Activated CD4-positive, alpha-beta T cell treated with anti-CD3 and anti-CD28 coated beads, Interleukin-2, amount 10 ng/mL, durations not matched to agents 7 days and 5 days (primary cell): ENCODE results near the gene FHIT. TPM values are rescaled to one million over a fixed set of nuclear protein-coding genes. Genes with fewer than 3 reads are reported as not detected.

ENCODE experiments used
- CTCF ChIA-PET: fragments of 350-600 bp; sonication (Branson Sonifier 250); formaldehyde crosslinking; loops from one replicate; lab custom pipeline; 2021; ENCODE audit warnings: antibody characterized with exemption; lab: Charles Lee
- POLR2A ChIA-PET: fragments of 350-600 bp; sonication (Branson Sonifier 250); formaldehyde crosslinking; loops from one replicate; lab custom pipeline; 2021; ENCODE audit warnings: antibody characterized with exemption; lab: Charles Lee
- DNase-seq: peaks from one replicate; pipeline ENCODE4 v3.0.0-alpha.2; 2020
- H3K27ac Mint-ChIP-seq: one replicate; pipeline ENCODE4 v1.8.0; 2021; ENCODE audit warnings: mild to moderate bottlenecking, moderate library complexity, mixed read lengths
- H3K27me3 Mint-ChIP-seq: one replicate; pipeline ENCODE4 v1.8.0; 2021; ENCODE audit warnings: mixed read lengths
- H3K36me3 Mint-ChIP-seq: one replicate; pipeline ENCODE4 v1.8.0; 2021; ENCODE audit warnings: low read depth, mixed read lengths
- H3K4me1 Mint-ChIP-seq: one replicate; pipeline ENCODE4 v1.8.0; 2021; ENCODE audit warnings: mixed read lengths
- H3K4me3 Mint-ChIP-seq: one replicate; pipeline ENCODE4 v1.8.0; 2021; ENCODE audit warnings: mild to moderate bottlenecking, moderate library complexity, mixed read lengths
- H3K9me3 Mint-ChIP-seq: one replicate; pipeline ENCODE4 v1.8.0; 2021; ENCODE audit warnings: mixed read lengths
- total RNA-seq, 2 experiments: library from RNA; stranded (reverse); gene quantifications; one replicate each; pipeline ENCODE4 v1.2.3, GENCODE V29; 2021

The FHIT gene
- total RNA-seq, 2 experiments from 2014 or later, result 39.4 to 41.2 TPM

- no peak overlapping the region for H3K27ac Mint-ChIP-seq
- H3K4me1 Mint-ChIP-seq, result no peaks in the 10 kb centered on the region
- H3K4me3 Mint-ChIP-seq, result no peak overlapping the region
- DNase-seq, result no peak
- ChIA-PET CTCF (interaction anchor here (0.8 kb wide), 1 partner anchor 8 kb away, joined by 3 read pairs; no protein-coding TSS in a partner anchor), POLR2A (no interaction called here)
- H3K9me3 Mint-ChIP-seq, result no peaks in the 10 kb centered on the region
- H3K27me3 Mint-ChIP-seq, result no peaks in the 10 kb centered on the region
- no peaks in the 10 kb centered on the region for H3K36me3 Mint-ChIP-seq
Measured at GRCh38 chr3:60250206-60250605, 1001.0 kb downstream of the FHIT start.

- Mint-ChIP-seq H3K4me1 (no peaks in the 10 kb centered on the region), H3K4me3 (no peak overlapping the region), H3K36me3 (no peaks in the 10 kb centered on the region), H3K27me3 (peaks cover 3% of the 10 kb centered on the region), H3K9me3 (no peaks in the 10 kb centered on the region), H3K27ac (no peak overlapping the region)
- DNase-seq, result no peak
- ChIA-PET CTCF (interaction anchor here (1.0 kb wide), 1 partner anchor 32 kb away, joined by 3 read pairs; no protein-coding TSS in a partner anchor), POLR2A (no interaction called here)
Measured at GRCh38 chr3:60246361-60246760, 1004.9 kb downstream of the FHIT start.

- ChIA-PET POLR2A (no interaction called here), CTCF (interaction anchor here (1.4 kb wide), 1 partner anchor 20 kb away, joined by 3 read pairs; no protein-coding TSS in a partner anchor)
- Mint-ChIP-seq H3K4me3 (no peak overlapping the region), H3K4me1 (no peaks in the 10 kb centered on the region), H3K9me3 (peaks cover 2% of the 10 kb centered on the region), H3K27ac (no peak overlapping the region), H3K27me3 (peaks cover 3% of the 10 kb centered on the region), H3K36me3 (no peaks in the 10 kb centered on the region)
- DNase-seq, result no peak
Measured at GRCh38 chr3:60243456-60243855, 1007.8 kb downstream of the FHIT start.

GRCh38 chr3:60240492-60240891, 1010.8 kb downstream of the FHIT start:
- H3K9me3 Mint-ChIP-seq, result peaks cover 5% of the 10 kb centered on the region
- H3K4me3 Mint-ChIP-seq, result no peak overlapping the region
- H3K27me3 Mint-ChIP-seq, result peaks cover 3% of the 10 kb centered on the region
- ChIA-PET CTCF (no interaction called here), POLR2A (no interaction called here)
- no peaks in the 10 kb centered on the region for H3K4me1 Mint-ChIP-seq
- DNase-seq, result no peak
- no peaks in the 10 kb centered on the region for H3K36me3 Mint-ChIP-seq
- H3K27ac Mint-ChIP-seq, result no peak overlapping the region

- Mint-ChIP-seq H3K27me3 (peaks cover 3% of the 10 kb centered on the region), H3K4me1 (no peaks in the 10 kb centered on the region), H3K27ac (no peak overlapping the region), H3K36me3 (no peaks in the 10 kb centered on the region), H3K9me3 (peaks cover 13% of the 10 kb centered on the region), H3K4me3 (no peak overlapping the region)
- no peak for DNase-seq
- ChIA-PET POLR2A (no interaction called here), CTCF (interaction anchor here (1.1 kb wide), 1 partner anchor 81 kb away, joined by 3 read pairs; no protein-coding TSS in a partner anchor)
Measured at GRCh38 chr3:60238550-60238949, 1012.7 kb downstream of the FHIT start.

- POLR2A ChIA-PET, result no interaction called here
- no peaks in the 10 kb centered on the region for H3K4me1 Mint-ChIP-seq
- H3K4me3 Mint-ChIP-seq, result no peak overlapping the region
- H3K27me3 Mint-ChIP-seq, result no peaks in the 10 kb centered on the region
- H3K36me3 Mint-ChIP-seq, result no peaks in the 10 kb centered on the region
- no peak for DNase-seq
- no peak overlapping the region for H3K27ac Mint-ChIP-seq
- H3K9me3 Mint-ChIP-seq, result peaks cover 9% of the 10 kb centered on the region
- CTCF ChIA-PET, result no interaction called here
Measured at GRCh38 chr3:60229502-60229901, 1021.8 kb downstream of the FHIT start.

- no peak overlapping the region for H3K4me3 Mint-ChIP-seq
- CTCF ChIA-PET, result no interaction called here
Measured at GRCh38 chr3:60228823-60229222, 1022.4 kb downstream of the FHIT start.

GRCh38 chr3:60226912-60227311, 1024.3 kb downstream of the FHIT start:
- H3K27me3 Mint-ChIP-seq, result no peaks in the 10 kb centered on the region
- H3K27ac Mint-ChIP-seq, result no peak overlapping the region
- DNase-seq, result no peak
- H3K4me1 Mint-ChIP-seq, result no peaks in the 10 kb centered on the region
- H3K9me3 Mint-ChIP-seq, result no peaks in the 10 kb centered on the region
- H3K36me3 Mint-ChIP-seq, result no peaks in the 10 kb centered on the region
- no peak overlapping the region for H3K4me3 Mint-ChIP-seq
- POLR2A ChIA-PET, result interaction anchor here (0.6 kb wide), 1 partner anchor 29 kb away, joined by 3 read pairs; no protein-coding TSS in a partner anchor
- CTCF ChIA-PET, result no interaction called here

More at GRCh38 chr3:60228823-60229222, 1022.4 kb downstream of the FHIT start:
- Mint-ChIP-seq H3K27me3 (no peaks in the 10 kb centered on the region), H3K36me3 (no peaks in the 10 kb centered on the region), H3K4me1 (no peaks in the 10 kb centered on the region), H3K9me3 (peaks cover 8% of the 10 kb centered on the region), H3K27ac (no peak overlapping the region)
- POLR2A ChIA-PET, result no interaction called here
- no peak for DNase-seq

GRCh38 chr3:60225848-60226247, 1025.4 kb downstream of the FHIT start:
- H3K27ac Mint-ChIP-seq, result no peak overlapping the region
- ChIA-PET CTCF (no interaction called here), POLR2A (no interaction called here)
- no peaks in the 10 kb centered on the region for H3K36me3 Mint-ChIP-seq
- H3K27me3 Mint-ChIP-seq, result no peaks in the 10 kb centered on the region
- H3K4me3 Mint-ChIP-seq, result no peak overlapping the region
- no peak for DNase-seq
- no peaks in the 10 kb centered on the region for H3K4me1 Mint-ChIP-seq
- H3K9me3 Mint-ChIP-seq, result no peaks in the 10 kb centered on the region

- CTCF ChIA-PET, result interaction anchor here (0.6 to 1.4 kb wide), 2 partner anchors 17 to 87 kb away, joined by 3 to 4 read pairs; no protein-coding TSS in a partner anchor
- H3K36me3 Mint-ChIP-seq, result no peaks in the 10 kb centered on the region
- POLR2A ChIA-PET, result no interaction called here
Measured at GRCh38 chr3:60220768-60221167, 1030.5 kb downstream of the FHIT start.

GRCh38 chr3:60219501-60219900, 1031.8 kb downstream of the FHIT start:
- CTCF ChIA-PET, result no interaction called here
- peaks cover 2% of the 10 kb centered on the region for H3K9me3 Mint-ChIP-seq
- no peaks in the 10 kb centered on the region for H3K36me3 Mint-ChIP-seq
- DNase-seq, result no peak
- no peak overlapping the region for H3K4me3 Mint-ChIP-seq
- no peaks in the 10 kb centered on the region for H3K4me1 Mint-ChIP-seq
- POLR2A ChIA-PET, result no interaction called here
- no peaks in the 10 kb centered on the region for H3K27me3 Mint-ChIP-seq
- H3K27ac Mint-ChIP-seq, result no peak overlapping the region

More at GRCh38 chr3:60220768-60221167, 1030.5 kb downstream of the FHIT start:
- no peak for DNase-seq
- Mint-ChIP-seq H3K4me3 (no peak overlapping the region), H3K27me3 (no peaks in the 10 kb centered on the region), H3K27ac (no peak overlapping the region), H3K4me1 (no peaks in the 10 kb centered on the region), H3K9me3 (no peaks in the 10 kb centered on the region)

- no peak for DNase-seq
- Mint-ChIP-seq H3K27ac (no peak overlapping the region), H3K27me3 (no peaks in the 10 kb centered on the region), H3K4me3 (no peak overlapping the region), H3K4me1 (no peaks in the 10 kb centered on the region), H3K36me3 (no peaks in the 10 kb centered on the region), H3K9me3 (peaks cover 5% of the 10 kb centered on the region)
- ChIA-PET POLR2A (no interaction called here), CTCF (no interaction called here)
Measured at GRCh38 chr3:60217156-60217911, 1033.9 kb downstream of the FHIT start.

GRCh38 chr3:60216462-60217075, 1034.7 kb downstream of the FHIT start:
- Mint-ChIP-seq H3K9me3 (peaks cover 5% of the 10 kb centered on the region), H3K36me3 (no peaks in the 10 kb centered on the region), H3K4me3 (no peak overlapping the region), H3K27me3 (no peaks in the 10 kb centered on the region), H3K4me1 (no peaks in the 10 kb centered on the region), H3K27ac (no peak overlapping the region)
- no peak for DNase-seq
- POLR2A ChIA-PET, result no interaction called here
- CTCF ChIA-PET, result interaction anchor here (1.2 kb wide), 1 partner anchor 234 kb away, joined by 3 read pairs; no protein-coding TSS in a partner anchor
